Esophagus (tissue), 2 donors: ENCODE measurements around the gene OVOL3. TPM values are rescaled to one million over a fixed set of nuclear protein-coding genes. Genes with fewer than 3 reads are reported as not detected.

Source experiments
- H3K27ac ChIP-seq, 2 donors: one replicate each; pipeline ENCODE4 v1.5.1; 2013; ENCODE audit warnings: low read depth in 2 of 2, mild to moderate bottlenecking in 2 of 2, inconsistent platforms in 1 of 2, low read length in 1 of 2, moderate library complexity in 1 of 2
- H3K27me3 ChIP-seq, 2 donors: one replicate each; pipeline ENCODE4 v1.6.1; 2013; ENCODE audit warnings: low read length in 2 of 2, control low read depth in 1 of 2, mild to moderate bottlenecking in 1 of 2; ENCODE audit not compliant: insufficient read depth in 2 of 2, control insufficient read depth in 1 of 2
- H3K36me3 ChIP-seq, 2 donors: one replicate each; pipeline ENCODE4 v1.6.1; 2013; ENCODE audit warnings: low read length in 1 of 2; ENCODE audit not compliant: control insufficient read depth in 2 of 2, insufficient read depth in 2 of 2
- H3K4me1 ChIP-seq, 2 donors: one replicate each; pipeline ENCODE4 v1.6.1; 2013; ENCODE audit warnings: low read length in 1 of 2; ENCODE audit not compliant: control insufficient read depth in 2 of 2, insufficient read depth in 2 of 2
- H3K4me3 ChIP-seq, 2 donors: one replicate each; pipeline ENCODE4 v1.5.1; 2013; ENCODE audit warnings: low read length in 2 of 2, mild to moderate bottlenecking in 2 of 2, low read depth in 1 of 2, moderate library complexity in 1 of 2
- H3K9me3 ChIP-seq, 2 donors: one replicate each; pipeline ENCODE4 v1.6.1; 2013; ENCODE audit warnings: mild to moderate bottlenecking in 2 of 2, low read depth in 1 of 2, low read length in 1 of 2, moderate library complexity in 1 of 2; ENCODE audit not compliant: control insufficient read depth in 2 of 2, insufficient read depth in 1 of 2
- WGBS, 2 donors: extraction: QIAGEN DNeasy Blood & Tissue Kit; methylation state at CpG; one replicate each; pipeline ENCODE4 v1.1.7; 2013; 5-methylcytosine and 5-hydroxymethylcytosine counted together
- polyA plus RNA-seq, 2 donors: library from polyadenylated mRNA; stranded (reverse); fragments of 200-250 nt; gene quantifications; one replicate each; pipeline ENCODE4 v1.2.3, GENCODE V29; 2013
- donor health status: healthy with polysubstance abuse.
- donor health status: Bipolar disorder and iron deficiency.

The OVOL3 gene
- polyA plus RNA-seq, 2 donors = 0.16 TPM; not detected in 1

DNA sequence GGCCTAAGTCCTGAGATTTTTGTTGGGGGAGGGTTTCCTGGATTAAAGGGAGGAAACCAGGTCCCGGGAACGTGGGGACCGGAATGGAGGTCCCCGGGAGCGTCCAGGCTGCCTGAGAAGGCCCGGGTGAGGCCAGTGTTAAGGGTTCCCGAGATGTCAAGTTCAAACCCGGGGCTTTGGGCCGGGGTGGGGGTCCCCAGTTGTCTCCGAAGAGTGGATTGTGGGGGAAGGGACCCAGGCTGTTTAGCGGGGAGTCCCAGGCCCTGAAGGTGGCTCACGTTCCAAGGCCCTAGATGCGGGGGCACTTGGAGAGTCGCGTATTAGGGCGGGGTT is 41.0 kb downstream of the OVOL3 start:
- H3K27me3 ChIP-seq = no peaks in the 10 kb centered on the region
- H3K9me3 ChIP-seq = no peaks in the 10 kb centered on the region
- peak overlapping the region; percentile 41 to 45 for H3K4me3 ChIP-seq
- peaks cover 2 to 10% of the 10 kb centered on the region in 2 donors for H3K4me1 ChIP-seq
- WGBS, 2 donors = 54 to 69% methylated on average over 16 of the region's 16 CpGs
- peaks cover 3 to 25% of the 10 kb centered on the region in 2 donors for H3K36me3 ChIP-seq
- H3K27ac ChIP-seq = peak overlapping the region; percentile 81 to 98

DNA sequence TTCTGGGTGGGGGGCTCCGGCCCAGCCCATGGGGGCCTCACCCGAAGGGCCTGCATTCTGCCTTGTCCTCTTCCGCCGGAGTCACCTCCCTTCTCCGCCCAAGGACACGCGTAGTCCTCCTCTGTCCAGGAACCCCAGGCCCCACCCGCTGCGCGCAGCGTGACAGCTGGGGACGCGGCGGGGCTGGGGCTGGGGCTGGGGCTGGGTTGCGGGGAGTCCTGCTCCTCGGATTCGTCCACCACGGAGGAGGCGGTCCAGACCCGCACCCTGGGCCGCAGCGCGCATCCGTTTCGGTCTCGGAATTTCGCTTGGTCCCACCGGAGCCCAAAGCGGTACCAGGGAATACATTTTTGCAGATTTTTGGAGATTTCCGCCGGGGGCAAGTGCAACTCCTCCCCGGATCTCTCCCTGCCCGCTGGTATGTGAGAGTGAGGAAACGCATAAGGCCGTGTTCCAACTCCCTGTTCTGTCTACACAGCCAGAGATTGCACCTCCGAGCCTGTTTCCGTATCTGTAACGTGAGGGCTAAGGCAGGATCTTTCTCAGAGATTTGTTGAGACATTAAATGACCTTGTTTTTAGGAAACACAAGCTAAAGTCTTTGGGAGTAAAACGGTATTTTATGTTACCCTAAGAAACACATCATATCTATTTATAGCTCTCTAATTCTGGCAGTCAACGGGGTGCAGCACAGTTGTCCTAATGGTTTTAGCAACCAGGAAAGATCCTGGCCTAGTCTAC is 41.6 kb downstream of the OVOL3 start, which contains the start of gene COX7A1:
TSS of gene COX7A1 (minus strand) at position 96 of the 740 bp plus-strand sequence. CDS start at position 56, 40 bp downstream.
- 56 to 61% methylated on average over 39 to 40 of the region's 40 CpGs for WGBS, 2 donors
- Histone ChIP-seq H3K36me3 (peaks cover 3 to 22% of the 10 kb centered on the region in 2 donors), H3K4me3 (peak within 1 kb of the TSS; percentile 41 to 45)

GRCh38 chr19:36153126-36153525 is 42.2 kb downstream of the OVOL3 start:
- peak overlapping the region; percentile 81 to 83 for H3K27ac ChIP-seq
- no peaks in the 10 kb centered on the region for H3K9me3 ChIP-seq
- peaks cover 3 to 19% of the 10 kb centered on the region in 2 donors for H3K36me3 ChIP-seq
- H3K27me3 ChIP-seq = no peaks in the 10 kb centered on the region
- 90 to 95% methylated on average over 10 of the region's 10 CpGs for WGBS, 2 donors
- peaks cover 2 to 10% of the 10 kb centered on the region in 2 donors for H3K4me1 ChIP-seq
- no peak overlapping the region for H3K4me3 ChIP-seq

More for the DNA sequence above, 41.6 kb downstream of the OVOL3 start, which contains the start of gene COX7A1:
- H3K4me1 ChIP-seq = peaks cover 2 to 10% of the 10 kb centered on the region in 2 donors
- H3K9me3 ChIP-seq = no peaks in the 10 kb centered on the region
- H3K27me3 ChIP-seq = no peaks in the 10 kb centered on the region
- peak within 1 kb of the TSS; percentile 81 to 98 for H3K27ac ChIP-seq

- 55 to 63% methylated on average over 7 of the region's 7 CpGs for WGBS, 2 donors
- peaks cover 0 to 9% of the 10 kb centered on the region in 2 donors for H3K36me3 ChIP-seq
- peak overlapping the region; percentile 63 to 90 for H3K27ac ChIP-seq
Measured at GRCh38 chr19:36160821-36161596, 50.1 kb downstream of the OVOL3 start.

More at GRCh38 chr19:36160821-36161596, 50.1 kb downstream of the OVOL3 start:
- Histone ChIP-seq H3K9me3 (no peaks in the 10 kb centered on the region), H3K4me1 (no peaks in the 10 kb centered on the region), H3K27me3 (no peaks in the 10 kb centered on the region), H3K4me3 (peak overlapping the region in 1 of 2 donors; percentile 2)

Other genes starting within 250 kb of the OVOL3 start
- gene APLP1, start 242.6 kb upstream of the OVOL3 start, polyA plus RNA-seq = 1 to 10 TPM in 1 of 2 donors, under 1 TPM in 1; 0.69 to 1.4 TPM
- 1 to 10 TPM; 6.6 to 8.5 TPM for gene NFKBID, start 210.6 kb upstream of the OVOL3 start, polyA plus RNA-seq
- 1 to 10 TPM; 6.2 to 6.7 TPM for gene HCST, start 208.6 kb upstream of the OVOL3 start, polyA plus RNA-seq
- gene TYROBP, start 202.8 kb upstream of the OVOL3 start, polyA plus RNA-seq = 10 to 100 TPM; 16.7 to 26.8 TPM
- 1 to 10 TPM; 4.9 to 5.0 TPM for gene LRFN3, start 174.8 kb upstream of the OVOL3 start, polyA plus RNA-seq
- 10 to 100 TPM in 1 of 2 donors, 1 to 10 TPM in 1; 8.6 to 18.0 TPM for gene SDHAF1, start 116.0 kb upstream of the OVOL3 start, polyA plus RNA-seq
- gene SYNE4, start 102.3 kb upstream of the OVOL3 start, polyA plus RNA-seq = 1 to 10 TPM in 1 of 2 donors, under 1 TPM in 1; 0.87 to 2.7 TPM
- 10 to 100 TPM; 15.9 to 19.2 TPM for gene ALKBH6, start 96.9 kb upstream of the OVOL3 start, polyA plus RNA-seq
- gene CLIP3, start 78.3 kb upstream of the OVOL3 start, polyA plus RNA-seq = 1 to 10 TPM; 2.8 to 7.3 TPM
- 1 to 10 TPM; 3.9 to 4.3 TPM for gene THAP8, start 56.9 kb upstream of the OVOL3 start, polyA plus RNA-seq
- 1 to 10 TPM; 2.1 to 2.7 TPM for gene WDR62, start 56.2 kb upstream of the OVOL3 start, polyA plus RNA-seq
- 10 to 100 TPM; 66.7 to 77.8 TPM for gene POLR2I, start 3.7 kb downstream of the OVOL3 start, polyA plus RNA-seq
- 100 to 1,000 TPM; 100 to 149 TPM for gene TBCB, start 4.3 kb downstream of the OVOL3 start, polyA plus RNA-seq
- gene CAPNS1, start 28.9 kb downstream of the OVOL3 start, polyA plus RNA-seq = 1,000 to 10,000 TPM in 1 of 2 donors, 100 to 1,000 TPM in 1; 919 to 1,019 TPM
- 10 to 100 TPM; 17.3 to 22.9 TPM for gene COX7A1, start 41.3 kb downstream of the OVOL3 start, polyA plus RNA-seq
- 1 to 10 TPM; 1.9 to 3.5 TPM for gene ZNF565, start 103.5 kb downstream of the OVOL3 start, polyA plus RNA-seq
- gene ZNF146, start 104.0 kb downstream of the OVOL3 start, polyA plus RNA-seq = 10 to 100 TPM; 13.4 to 22.2 TPM